22Rv1 (cell line): ENCODE data around the gene FARSB.

Source experiments
- H3K27ac ChIP-seq: fragments of 450-650 bp; 2 replicates; pipeline ENCODE4 v1.5.1; 2017
- ZFX ChIP-seq: fragments of 450-650 bp; IDR thresholded peaks from 2 replicates; pipeline ENCODE4 v1.6.1; 2017; ENCODE audit warnings: antibody characterized with exemption, borderline replicate concordance
- TF ChIP-seq, protein P1 (sequence below): fragments of 450-650 bp; IDR thresholded peaks from 2 replicates; pipeline ENCODE4 v1.5.1; 2017; ENCODE audit warnings: mild to moderate bottlenecking

FARSB gene

GRCh38 chr2:222673273-222673672 lies 17.4 kb upstream of the FARSB start:
- TF ChIP-seq, protein P1, sequence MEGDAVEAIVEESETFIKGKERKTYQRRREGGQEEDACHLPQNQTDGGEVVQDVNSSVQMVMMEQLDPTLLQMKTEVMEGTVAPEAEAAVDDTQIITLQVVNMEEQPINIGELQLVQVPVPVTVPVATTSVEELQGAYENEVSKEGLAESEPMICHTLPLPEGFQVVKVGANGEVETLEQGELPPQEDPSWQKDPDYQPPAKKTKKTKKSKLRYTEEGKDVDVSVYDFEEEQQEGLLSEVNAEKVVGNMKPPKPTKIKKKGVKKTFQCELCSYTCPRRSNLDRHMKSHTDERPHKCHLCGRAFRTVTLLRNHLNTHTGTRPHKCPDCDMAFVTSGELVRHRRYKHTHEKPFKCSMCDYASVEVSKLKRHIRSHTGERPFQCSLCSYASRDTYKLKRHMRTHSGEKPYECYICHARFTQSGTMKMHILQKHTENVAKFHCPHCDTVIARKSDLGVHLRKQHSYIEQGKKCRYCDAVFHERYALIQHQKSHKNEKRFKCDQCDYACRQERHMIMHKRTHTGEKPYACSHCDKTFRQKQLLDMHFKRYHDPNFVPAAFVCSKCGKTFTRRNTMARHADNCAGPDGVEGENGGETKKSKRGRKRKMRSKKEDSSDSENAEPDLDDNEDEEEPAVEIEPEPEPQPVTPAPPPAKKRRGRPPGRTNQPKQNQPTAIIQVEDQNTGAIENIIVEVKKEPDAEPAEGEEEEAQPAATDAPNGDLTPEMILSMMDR: no peak
- no peak overlapping the region for H3K27ac ChIP-seq

- no peak overlapping the region for H3K27ac ChIP-seq
- TF ChIP-seq, protein P1: no peak
- TF ChIP-seq ZFX: no peak
Measured at GRCh38 chr2:222672068-222672401, 16.1 kb upstream of the FARSB start.

DNA sequence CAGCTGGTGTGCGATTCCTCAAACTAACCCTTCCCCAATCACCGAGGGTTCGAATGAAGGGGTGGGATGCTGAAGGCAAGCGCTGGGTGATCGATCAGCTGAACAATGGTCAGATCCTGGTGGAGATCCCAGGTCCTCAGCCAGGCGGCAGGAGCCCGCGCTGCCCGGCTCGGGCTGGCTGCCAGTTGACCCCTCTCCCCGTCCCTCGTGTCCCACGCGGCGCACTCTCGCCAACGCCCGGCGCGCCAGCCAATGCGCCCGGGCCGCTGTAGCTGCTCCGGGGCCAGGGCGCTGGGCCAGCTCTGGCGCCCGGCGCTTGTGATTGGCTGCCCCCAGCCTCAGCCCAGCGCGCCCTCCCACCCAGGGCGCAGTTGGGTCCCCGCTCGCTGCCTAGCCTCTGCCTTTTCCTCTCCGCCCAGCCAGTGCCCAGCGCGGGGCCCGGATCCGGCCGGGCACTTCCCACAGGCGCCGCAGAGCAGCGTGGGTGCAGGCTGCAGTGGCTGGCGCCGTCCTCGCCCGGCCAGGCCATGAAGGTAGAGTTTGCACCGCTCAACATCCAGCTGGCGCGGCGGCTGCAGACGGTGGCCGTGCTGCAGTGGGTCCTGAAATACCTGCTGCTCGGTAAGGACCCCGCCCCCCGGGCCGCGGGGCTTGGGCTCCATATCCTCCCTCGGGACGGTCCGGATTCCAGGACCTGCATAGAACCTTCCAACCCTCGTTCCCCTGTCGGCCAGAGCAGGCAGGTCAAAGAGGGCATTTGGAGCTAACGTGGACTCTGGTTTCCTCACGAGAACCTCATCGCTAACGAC lies 15.6 kb upstream of the FARSB start, which contains the start of gene MOGAT1:
Gene MOGAT1 (plus strand): TSS at position 400 of the 809 bp plus-strand sequence. CDS start 128 bp downstream, at position 528.
- H3K27ac ChIP-seq: no peak within 1 kb of the TSS
- TF ChIP-seq ZFX: no peak
- TF ChIP-seq, protein P1: peak; percentile 30

GRCh38 chr2:222670191-222671038 lies 14.5 kb upstream of the FARSB start:
- no peak overlapping the region for H3K27ac ChIP-seq
- TF ChIP-seq ZFX: no peak
- TF ChIP-seq, protein P1: no peak

- no peak for TF ChIP-seq ZFX
- TF ChIP-seq, protein P1: no peak
- peak overlapping the region; percentile 25; the same call in 1 of the 2 replicates for H3K27ac ChIP-seq
Measured at GRCh38 chr2:222669353-222669752, 13.5 kb upstream of the FARSB start.

- peak overlapping the region; percentile 25; the same call in 1 of the 2 replicates for H3K27ac ChIP-seq
Measured at GRCh38 chr2:222668494-222669154, 12.7 kb upstream of the FARSB start.

More at GRCh38 chr2:222668494-222669154, 12.7 kb upstream of the FARSB start:
- TF ChIP-seq ZFX: no peak
- TF ChIP-seq, protein P1: no peak
